Peyer's patch (tissue), 4 donors: ENCODE results near the gene LENG9. TPM values are rescaled to one million over a fixed set of nuclear protein-coding genes. Genes with fewer than 3 reads are reported as not detected.

Experiments used
- DNase-seq, 3 donors: peaks; one replicate each; pipeline ENCODE4 v3.0.0-alpha.2; 2017 to 2019
- H3K27ac ChIP-seq, 4 donors: fragments of 200-600 bp; sonication (generic); one replicate each; pipeline ENCODE4 v1.5.1; 2016 to 2019
- H3K27me3 ChIP-seq, 2 donors: fragments of 200-600 bp; sonication (generic); one replicate each; pipeline ENCODE4 v1.5.1; 2019
- H3K36me3 ChIP-seq, 3 donors: fragments of 200-600 bp; sonication (generic); one replicate each; pipeline ENCODE4 v1.5.1; 2016 to 2019
- H3K4me1 ChIP-seq, 4 donors: fragments of 200-600 bp; sonication (generic); one replicate each; pipeline ENCODE4 v1.5.1; 2016 to 2019
- H3K4me3 ChIP-seq, 4 donors: fragments of 200-600 bp; sonication (generic); 1 replicate in 3 of 4; 2 replicates in 1 of 4; pipeline ENCODE4 v1.5.1; 2016 to 2019; ENCODE audit warnings: mild to moderate bottlenecking in 1 of 4
- H3K9me3 ChIP-seq, 4 donors: fragments of 200-600 bp; sonication (generic); one replicate each; pipeline ENCODE4 v1.5.1; 2016 to 2019; ENCODE audit warnings: mild to moderate bottlenecking in 1 of 4
- POLR2A ChIP-seq, 2 donors: fragments of 450-650 bp; IDR thresholded peaks; one replicate each; pipeline ENCODE4 v1.5.1; 2017; ENCODE audit warnings: antibody characterized with exemption in 2 of 2, mild to moderate bottlenecking in 2 of 2, moderate library complexity in 2 of 2
- total RNA-seq, 4 donors: library from RNA; depleted of rRNA; stranded (reverse); fragments of >200 nt; gene quantifications; one replicate each; pipeline ENCODE4 v1.1.0, GENCODE V29; 2016
- TF ChIP-seq, protein P1 (sequence below), 6 experiments: fragments of 450-650 bp in 4 of 6; fragments of 200-600 bp in 2 of 6; sonication (generic) in 1 of 6; IDR thresholded peaks; one replicate each; pipeline ENCODE4 v1.5.1; 2017 to 2019; ENCODE audit warnings: antibody characterized with exemption in 6 of 6, mild to moderate bottlenecking in 3 of 6, moderate library complexity in 1 of 6

Gene LENG9
- total RNA-seq, 4 donors from 2014 or later: 11.0 to 18.9 (median 15.8) TPM

DNA sequence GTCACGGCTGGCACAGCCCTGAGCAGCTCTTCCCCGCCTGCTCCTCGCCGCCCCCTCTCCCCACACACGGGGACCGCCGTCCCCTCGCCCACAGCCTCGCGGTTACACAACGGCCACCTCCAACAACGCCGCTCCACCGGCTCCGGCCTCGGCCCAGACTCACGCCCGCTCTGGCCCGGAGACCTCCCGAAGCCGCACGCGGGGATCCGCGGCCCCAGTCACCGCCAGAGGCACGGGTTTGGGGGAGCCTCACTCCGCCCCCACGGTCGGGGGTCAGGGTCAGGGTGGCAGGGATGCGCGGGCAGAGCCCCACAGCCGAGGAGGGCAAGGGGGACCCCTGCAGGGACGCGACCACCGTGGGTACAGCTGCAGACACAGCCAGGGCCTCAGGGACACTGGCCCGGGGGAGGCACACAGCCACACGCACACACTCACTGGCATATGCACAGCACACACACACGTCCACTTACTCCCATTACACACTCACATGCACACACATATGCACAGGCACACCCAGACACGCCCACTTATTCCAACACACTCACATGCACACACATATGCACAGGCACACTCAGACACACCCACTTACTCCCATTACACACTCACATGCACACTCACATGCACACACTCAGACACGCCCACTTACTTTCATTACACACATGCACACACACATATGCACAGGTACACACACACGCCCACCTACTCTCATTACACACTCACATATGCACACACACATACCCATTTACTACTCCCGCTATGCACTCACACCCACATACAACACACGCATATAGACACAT lies 46.7 kb downstream of the LENG9 start:
- H3K27ac ChIP-seq: no peak overlapping the region
- H3K27me3 ChIP-seq: peaks cover 0 to 39% of the 10 kb centered on the region in 2 donors
- H3K9me3 ChIP-seq: no peaks in the 10 kb centered on the region
- TF ChIP-seq POLR2A (IDR thresholded peaks at IDR 0.05): no peak
- TF ChIP-seq, protein P1, sequence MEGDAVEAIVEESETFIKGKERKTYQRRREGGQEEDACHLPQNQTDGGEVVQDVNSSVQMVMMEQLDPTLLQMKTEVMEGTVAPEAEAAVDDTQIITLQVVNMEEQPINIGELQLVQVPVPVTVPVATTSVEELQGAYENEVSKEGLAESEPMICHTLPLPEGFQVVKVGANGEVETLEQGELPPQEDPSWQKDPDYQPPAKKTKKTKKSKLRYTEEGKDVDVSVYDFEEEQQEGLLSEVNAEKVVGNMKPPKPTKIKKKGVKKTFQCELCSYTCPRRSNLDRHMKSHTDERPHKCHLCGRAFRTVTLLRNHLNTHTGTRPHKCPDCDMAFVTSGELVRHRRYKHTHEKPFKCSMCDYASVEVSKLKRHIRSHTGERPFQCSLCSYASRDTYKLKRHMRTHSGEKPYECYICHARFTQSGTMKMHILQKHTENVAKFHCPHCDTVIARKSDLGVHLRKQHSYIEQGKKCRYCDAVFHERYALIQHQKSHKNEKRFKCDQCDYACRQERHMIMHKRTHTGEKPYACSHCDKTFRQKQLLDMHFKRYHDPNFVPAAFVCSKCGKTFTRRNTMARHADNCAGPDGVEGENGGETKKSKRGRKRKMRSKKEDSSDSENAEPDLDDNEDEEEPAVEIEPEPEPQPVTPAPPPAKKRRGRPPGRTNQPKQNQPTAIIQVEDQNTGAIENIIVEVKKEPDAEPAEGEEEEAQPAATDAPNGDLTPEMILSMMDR (IDR thresholded peaks at IDR 0.05): no peak
- DNase-seq: no peak
- H3K4me3 ChIP-seq: no peak overlapping the region
- no peaks in the 10 kb centered on the region for H3K36me3 ChIP-seq
- no peaks in the 10 kb centered on the region for H3K4me1 ChIP-seq

DNA sequence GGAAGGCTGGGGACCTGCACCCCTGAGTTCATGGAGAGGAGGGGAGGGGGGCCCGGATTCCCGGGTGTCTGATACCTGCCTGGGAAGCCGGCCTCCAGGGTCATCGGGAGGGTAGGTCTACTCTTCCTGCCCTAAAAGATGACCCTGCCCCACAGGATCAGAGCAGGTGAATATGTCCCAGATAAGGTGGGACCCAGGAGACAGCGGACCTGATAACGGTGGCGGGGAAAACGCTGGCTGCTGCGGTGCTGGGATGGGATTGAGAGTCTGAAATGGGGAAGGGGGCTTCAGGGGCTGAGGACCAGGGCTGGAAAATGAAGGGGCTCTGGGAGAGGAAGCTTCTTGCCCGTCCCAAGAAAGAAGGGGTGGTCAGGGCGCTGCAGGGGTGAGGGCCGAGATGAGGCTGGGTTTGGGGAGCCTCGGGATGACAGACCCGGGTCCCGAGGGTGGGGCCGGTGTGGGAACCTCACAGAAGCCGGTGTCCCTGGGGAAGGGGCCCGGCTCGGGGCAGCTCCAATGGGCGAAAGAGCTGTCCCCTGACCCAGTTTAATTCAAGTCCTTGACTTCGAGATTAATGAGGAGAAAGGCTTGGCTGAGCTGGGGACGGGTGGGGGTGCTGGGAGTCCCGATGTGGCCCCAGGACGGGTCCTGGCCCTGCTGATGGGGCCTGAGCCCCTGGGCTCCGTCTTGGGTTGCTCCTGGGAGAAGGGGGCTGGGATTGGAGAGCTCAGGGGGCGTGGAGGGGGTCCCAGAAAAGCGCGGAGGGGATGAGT lies 47.5 kb downstream of the LENG9 start:
- H3K4me3 ChIP-seq: no peak overlapping the region
- no peaks in the 10 kb centered on the region for H3K4me1 ChIP-seq
- TF ChIP-seq POLR2A (IDR thresholded peaks at IDR 0.05): no peak
- TF ChIP-seq, protein P1 (IDR thresholded peaks at IDR 0.05): no peak
- no peak overlapping the region for H3K27ac ChIP-seq
- DNase-seq: no peak
- no peaks in the 10 kb centered on the region for H3K36me3 ChIP-seq
- peaks cover 0 to 39% of the 10 kb centered on the region in 2 donors for H3K27me3 ChIP-seq
- H3K9me3 ChIP-seq: no peaks in the 10 kb centered on the region

DNA sequence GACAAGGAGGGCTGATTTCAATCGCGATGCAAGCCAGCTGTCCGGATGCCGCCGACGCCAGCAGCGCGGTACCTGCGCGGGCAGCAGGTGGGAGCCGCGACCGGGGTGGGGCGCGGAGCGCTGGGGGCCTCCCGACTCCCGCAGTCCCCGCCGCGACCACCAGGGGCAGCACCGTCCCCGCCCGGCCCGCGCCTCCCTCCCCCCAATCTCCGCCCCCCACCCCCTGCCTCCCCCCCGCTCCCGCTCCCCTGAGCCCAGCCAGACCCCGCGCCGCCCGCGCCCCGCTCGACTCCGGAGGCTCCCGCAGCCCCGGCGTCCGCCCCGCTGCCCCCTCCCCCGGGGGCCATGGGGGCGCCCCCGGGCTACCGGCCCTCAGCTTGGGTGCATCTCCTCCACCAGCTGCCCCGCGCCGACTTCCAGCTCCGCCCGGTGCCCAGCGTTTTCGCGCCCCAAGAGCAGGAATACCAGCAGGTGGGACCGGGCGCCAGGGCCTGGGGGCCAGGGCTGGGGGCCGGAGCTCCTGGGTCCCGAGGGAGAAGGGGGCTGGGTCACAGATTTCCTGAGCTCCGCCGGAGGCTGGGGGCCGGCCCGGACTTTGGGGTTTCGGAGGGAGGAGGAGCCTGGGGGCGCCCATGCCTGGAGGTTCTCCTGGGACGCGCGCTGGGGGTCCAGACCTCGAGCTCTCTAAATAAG lies 48.2 kb downstream of the LENG9 start, which contains the start of gene TTYH1:
Gene TTYH1, plus strand, starts transcription at position 257 of the 693 bp plus-strand sequence. Its CDS starts 89 bp downstream, at position 346.
- Histone ChIP-seq H3K4me1 (no peaks in the 10 kb centered on the region), H3K27me3 (peaks cover 0 to 34% of the 10 kb centered on the region in 2 donors), H3K36me3 (no peaks in the 10 kb centered on the region), H3K27ac (no peak within 1 kb of the TSS), H3K9me3 (no peaks in the 10 kb centered on the region), H3K4me3 (no peak within 1 kb of the TSS)
- DNase-seq: no peak
- TF ChIP-seq, protein P1 (IDR thresholded peaks at IDR 0.05): peak in 1 of 6 experiments; percentile 6
- TF ChIP-seq POLR2A (IDR thresholded peaks at IDR 0.05): no peak

DNA sequence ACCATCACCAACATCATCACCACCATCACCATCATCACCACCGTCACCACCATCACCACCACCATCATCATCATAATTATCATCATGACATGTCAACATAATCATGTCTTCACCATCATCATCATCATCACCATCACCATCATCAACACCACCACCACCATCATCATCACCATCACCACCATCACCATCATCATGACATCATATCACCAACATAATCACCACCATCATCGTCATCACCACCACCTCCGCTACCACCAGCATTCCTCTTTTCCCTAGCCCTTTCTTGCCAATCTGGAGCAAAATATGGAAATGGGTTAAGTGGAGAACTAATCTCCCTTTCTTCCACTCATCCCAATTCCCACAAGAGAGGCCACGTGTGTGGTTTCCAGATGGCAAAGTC lies 49.4 kb downstream of the LENG9 start:
- Histone ChIP-seq H3K4me3 (no peak overlapping the region), H3K36me3 (no peaks in the 10 kb centered on the region), H3K9me3 (no peaks in the 10 kb centered on the region), H3K27ac (no peak overlapping the region), H3K4me1 (no peaks in the 10 kb centered on the region), H3K27me3 (peaks cover 0 to 32% of the 10 kb centered on the region in 2 donors)
- DNase-seq: no peak
- no peak for TF ChIP-seq POLR2A (IDR thresholded peaks at IDR 0.05)
- TF ChIP-seq, protein P1 (IDR thresholded peaks at IDR 0.05): no peak

DNA sequence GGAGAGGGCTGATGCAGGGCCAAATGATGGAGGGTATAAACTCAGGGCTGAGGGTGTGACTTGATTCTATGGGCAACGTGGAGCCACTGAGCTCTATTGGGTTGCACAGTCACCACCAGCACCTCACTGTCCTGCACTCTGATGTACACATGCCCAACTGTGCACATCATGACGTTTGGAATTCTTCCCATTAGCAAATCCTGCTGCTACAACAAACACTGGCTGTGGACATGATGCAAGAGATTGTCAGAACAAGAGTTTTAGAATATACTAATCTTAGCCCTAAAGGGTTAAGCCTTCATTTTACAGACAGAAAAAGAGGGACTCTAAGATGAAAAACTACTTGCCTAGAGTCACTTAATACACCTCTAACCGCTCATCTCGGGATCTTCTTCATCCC lies 50.7 kb downstream of the LENG9 start:
- no peaks in the 10 kb centered on the region for H3K36me3 ChIP-seq
- DNase-seq: no peak
- H3K27ac ChIP-seq: no peak overlapping the region
- H3K27me3 ChIP-seq: peaks cover 0 to 32% of the 10 kb centered on the region in 2 donors
- H3K4me3 ChIP-seq: no peak overlapping the region
- no peaks in the 10 kb centered on the region for H3K4me1 ChIP-seq
- H3K9me3 ChIP-seq: no peaks in the 10 kb centered on the region
- TF ChIP-seq, protein P1 (IDR thresholded peaks at IDR 0.05): no peak
- TF ChIP-seq POLR2A (IDR thresholded peaks at IDR 0.05): no peak
